ENCODE results near the gene ARHGAP29.

DNA sequence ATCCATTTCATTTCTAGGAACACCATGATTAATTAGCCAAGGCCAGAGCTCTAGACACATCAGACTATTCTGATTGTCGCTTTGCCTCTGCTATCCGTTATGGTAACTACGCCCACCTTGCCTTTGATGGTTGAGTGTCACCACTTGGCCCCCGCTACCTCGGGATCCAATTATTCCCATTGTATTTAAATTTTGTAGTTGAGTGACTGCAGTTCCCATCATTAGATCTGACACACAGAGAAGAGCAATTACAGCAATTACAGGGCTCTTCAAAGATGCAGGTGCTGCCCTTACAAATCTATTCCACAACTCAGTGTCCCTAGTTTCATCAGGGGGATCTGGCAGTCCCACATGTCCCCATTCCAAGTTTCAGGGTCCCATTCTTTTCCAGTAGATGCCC lies 71.5 kb downstream of the ARHGAP29 start:
- TF ChIP-seq EZH2 (IDR thresholded peaks at IDR 0.05; ENCODE audit: insufficient read depth, low read length), result no peak
- TF ChIP-seq, protein P1, sequence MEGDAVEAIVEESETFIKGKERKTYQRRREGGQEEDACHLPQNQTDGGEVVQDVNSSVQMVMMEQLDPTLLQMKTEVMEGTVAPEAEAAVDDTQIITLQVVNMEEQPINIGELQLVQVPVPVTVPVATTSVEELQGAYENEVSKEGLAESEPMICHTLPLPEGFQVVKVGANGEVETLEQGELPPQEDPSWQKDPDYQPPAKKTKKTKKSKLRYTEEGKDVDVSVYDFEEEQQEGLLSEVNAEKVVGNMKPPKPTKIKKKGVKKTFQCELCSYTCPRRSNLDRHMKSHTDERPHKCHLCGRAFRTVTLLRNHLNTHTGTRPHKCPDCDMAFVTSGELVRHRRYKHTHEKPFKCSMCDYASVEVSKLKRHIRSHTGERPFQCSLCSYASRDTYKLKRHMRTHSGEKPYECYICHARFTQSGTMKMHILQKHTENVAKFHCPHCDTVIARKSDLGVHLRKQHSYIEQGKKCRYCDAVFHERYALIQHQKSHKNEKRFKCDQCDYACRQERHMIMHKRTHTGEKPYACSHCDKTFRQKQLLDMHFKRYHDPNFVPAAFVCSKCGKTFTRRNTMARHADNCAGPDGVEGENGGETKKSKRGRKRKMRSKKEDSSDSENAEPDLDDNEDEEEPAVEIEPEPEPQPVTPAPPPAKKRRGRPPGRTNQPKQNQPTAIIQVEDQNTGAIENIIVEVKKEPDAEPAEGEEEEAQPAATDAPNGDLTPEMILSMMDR (IDR thresholded peaks at IDR 0.05; ENCODE audit: insufficient read depth, low read depth, low read length), result no peak

Measured in astrocyte (in vitro differentiated cells and primary cell).